ENCODE data around the gene CBFA2T3.

Gene CBFA2T3

GRCh38 chr16:88856828-88857727 lies 119.9 kb downstream of the CBFA2T3 start, which contains the start of the genes GALNS and TRAPPC2L:
Gene GALNS, minus strand, starts transcription at chr16:88856947. Its CDS starts 70 bp downstream, at chr16:88856877.
Gene TRAPPC2L, plus strand, starts transcription at chr16:88857127. Its CDS starts 24 bp downstream, at chr16:88857151.
- peak; percentile 95 for DNase-seq (ENCODE audit: low read depth)

GRCh38 chr16:88856122-88856827 lies 120.7 kb downstream of the CBFA2T3 start:
- DNase-seq (ENCODE audit: low read depth): no peak

- DNase-seq (ENCODE audit: low read depth): no peak
These were observed 121.3 kb downstream of the CBFA2T3 start for GRCh38 chr16:88855736-88856121.

GRCh38 chr16:88855176-88855575 lies 121.8 kb downstream of the CBFA2T3 start:
- DNase-seq (ENCODE audit: low read depth): no peak

- no peak for DNase-seq (ENCODE audit: low read depth)
These were observed 122.5 kb downstream of the CBFA2T3 start for GRCh38 chr16:88854306-88855111.

GRCh38 chr16:88853325-88853941 lies 123.6 kb downstream of the CBFA2T3 start:
- DNase-seq (ENCODE audit: low read depth): peak; percentile 10

- DNase-seq (ENCODE audit: low read depth): no peak
These were observed 125.4 kb downstream of the CBFA2T3 start for GRCh38 chr16:88851616-88852015.

- DNase-seq (ENCODE audit: low read depth): no peak
These were observed 126.3 kb downstream of the CBFA2T3 start for GRCh38 chr16:88850531-88851199.

GRCh38 chr16:88848557-88848956 lies 128.4 kb downstream of the CBFA2T3 start:
- DNase-seq (ENCODE audit: low read depth): no peak

GRCh38 chr16:88847654-88848053 lies 129.4 kb downstream of the CBFA2T3 start:
- DNase-seq (ENCODE audit: low read depth): no peak

- peak; percentile 11 for DNase-seq (ENCODE audit: low read depth)
These were observed 130.9 kb downstream of the CBFA2T3 start for GRCh38 chr16:88846088-88846487.

GRCh38 chr16:88844419-88845036 lies 132.5 kb downstream of the CBFA2T3 start:
- DNase-seq (ENCODE audit: low read depth): no peak

GRCh38 chr16:88843256-88843655 lies 133.8 kb downstream of the CBFA2T3 start:
- no peak for DNase-seq (ENCODE audit: low read depth)

- no peak for DNase-seq (ENCODE audit: low read depth)
These were observed 134.2 kb downstream of the CBFA2T3 start for GRCh38 chr16:88842806-88843205.

- no peak for DNase-seq (ENCODE audit: low read depth)
These were observed 134.7 kb downstream of the CBFA2T3 start for GRCh38 chr16:88842308-88842756.

- no peak for DNase-seq (ENCODE audit: low read depth)
These were observed 135.3 kb downstream of the CBFA2T3 start for GRCh38 chr16:88841521-88842307.

- DNase-seq (ENCODE audit: low read depth): no peak
These were observed 136.3 kb downstream of the CBFA2T3 start for GRCh38 chr16:88840600-88841215.

GRCh38 chr16:88839745-88840599 lies 137.0 kb downstream of the CBFA2T3 start:
- no peak for DNase-seq (ENCODE audit: low read depth)

Measured in EH (cell line).